Common myeloid progenitor, CD34-positive (primary cell): ENCODE data around the gene TMEM116.

Source experiments
- CTCF ChIA-PET: fragments of 350-600 bp; sonication (Branson Sonifier 250); formaldehyde crosslinking; loops from one replicate; lab custom pipeline; 2021; ENCODE audit warnings: antibody characterized with exemption; lab: Charles Lee
- POLR2A ChIA-PET: fragments of 350-600 bp; sonication (Branson Sonifier 250); formaldehyde crosslinking; loops from one replicate; lab custom pipeline; 2021; ENCODE audit warnings: antibody characterized with exemption; lab: Charles Lee
- DNase-seq, 3 donors: peaks; one replicate each; pipeline versions ENCODE4 v3.0.0 to v3.0.0-alpha.2; 2013
- H3K27ac ChIP-seq, 2 experiments: 1 replicate in 1 of 2; 2 replicates in 1 of 2; pipeline ENCODE4 v1.7.0; 2013; ENCODE audit warnings: inconsistent platforms in 2 of 2, low read length in 2 of 2, mild to moderate bottlenecking in 2 of 2, low read depth in 1 of 2, moderate library complexity in 1 of 2; ENCODE audit not compliant: severe bottlenecking in 2 of 2, insufficient read depth in 1 of 2, poor library complexity in 1 of 2
- H3K27me3 ChIP-seq, 5 experiments: replicated peaks in 2 of 5; 1 replicate in 3 of 5; 2 replicates in 2 of 5; pipeline versions ENCODE4 v1.6.1 to v1.7.0; 2013; ENCODE audit warnings: low read length in 4 of 5, mild to moderate bottlenecking in 2 of 5, moderate library complexity in 2 of 5, inconsistent platforms in 1 of 5; ENCODE audit not compliant: insufficient read depth in 5 of 5, control insufficient read depth in 4 of 5
- H3K36me3 ChIP-seq, 4 experiments: 1 replicate in 2 of 4; 2 replicates in 2 of 4; pipeline versions ENCODE4 v1.6.1 to v1.7.0; 2013; ENCODE audit warnings: low read length in 3 of 4, control low read depth in 1 of 4, mild to moderate bottlenecking in 1 of 4; ENCODE audit not compliant: control insufficient read depth in 4 of 4, insufficient read depth in 4 of 4
- H3K4me1 ChIP-seq, 4 experiments: 1 replicate in 3 of 4; 2 replicates in 1 of 4; pipeline versions ENCODE4 v1.6.1 to v1.7.1; 2013; ENCODE audit warnings: low read length in 3 of 4, mild to moderate bottlenecking in 3 of 4, control low read depth in 1 of 4, inconsistent platforms in 1 of 4, moderate library complexity in 1 of 4; ENCODE audit not compliant: control insufficient read depth in 4 of 4, insufficient read depth in 4 of 4; ENCODE audit errors: control extremely low read depth in 1 of 4
- H3K4me3 ChIP-seq, 7 experiments: 1 replicate in 4 of 7; 2 replicates in 3 of 7; pipeline versions ENCODE4 v1.5.1 to v1.7.0; 2013; ENCODE audit warnings: mild to moderate bottlenecking in 7 of 7, low read length in 6 of 7, moderate library complexity in 6 of 7, inconsistent platforms in 2 of 7, low read depth in 2 of 7, control low read depth in 1 of 7; ENCODE audit not compliant: insufficient read depth in 4 of 7, control insufficient read depth in 1 of 7; ENCODE audit errors: extremely low read depth in 1 of 7
- H3K9me3 ChIP-seq, 5 experiments: 1 replicate in 4 of 5; 2 replicates in 1 of 5; pipeline versions ENCODE4 v1.6.1 to v1.7.1; 2013; ENCODE audit warnings: low read length in 4 of 5, mild to moderate bottlenecking in 2 of 5, inconsistent platforms in 1 of 5, low read depth in 1 of 5, moderate library complexity in 1 of 5; ENCODE audit not compliant: control insufficient read depth in 4 of 5, insufficient read depth in 2 of 5; ENCODE audit errors: control extremely low read depth in 1 of 5
- WGBS: methylation state at CpG from one replicate; pipeline ENCODE4 v1.1.5; 2013; ENCODE audit not compliant: insufficient coverage; 5-methylcytosine and 5-hydroxymethylcytosine counted together

TMEM116 gene

GRCh38 chr12:112032292-112032691 is 19.3 kb upstream of the TMEM116 start:
- H3K27ac ChIP-seq: no peak overlapping the region
- WGBS: 93% methylated on average over 2 of the region's 5 CpGs
- no peaks in the 10 kb centered on the region for H3K27me3 ChIP-seq
- H3K4me3 ChIP-seq: no peak overlapping the region
- POLR2A ChIA-PET: no interaction called here
- CTCF ChIA-PET: no interaction called here
- H3K36me3 ChIP-seq: peaks cover 19 to 69% (median 42%) of the 10 kb centered on the region in 4 experiments
- peaks cover 0 to 13% (median 5%) of the 10 kb centered on the region in 4 experiments for H3K4me1 ChIP-seq
- DNase-seq: no peak
- no peaks in the 10 kb centered on the region for H3K9me3 ChIP-seq

DNA sequence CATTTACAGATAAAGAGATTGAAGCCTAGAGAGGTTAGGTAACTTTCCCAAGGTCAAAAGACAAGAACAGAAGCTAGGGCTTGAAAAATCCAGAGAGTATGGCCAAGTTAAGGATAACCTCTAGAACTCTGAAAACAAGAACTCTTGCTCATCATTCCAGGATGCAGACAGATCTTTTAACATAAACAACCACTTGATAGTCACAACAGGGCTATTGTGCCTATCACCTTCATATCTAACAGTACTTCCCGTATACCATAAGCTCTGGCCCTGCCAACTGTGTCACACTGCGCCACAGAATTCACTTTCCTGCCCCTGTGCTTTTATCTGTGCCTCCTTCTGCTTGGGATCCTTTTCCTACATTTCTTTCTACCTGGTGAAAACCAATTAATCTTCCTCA is 18.5 kb upstream of the TMEM116 start:
- CTCF ChIA-PET: no interaction called here
- peak overlapping the region in 1 of 2 experiments; percentile 7 for H3K27ac ChIP-seq
- peaks cover 0 to 13% (median 5%) of the 10 kb centered on the region in 4 experiments for H3K4me1 ChIP-seq
- H3K9me3 ChIP-seq: no peaks in the 10 kb centered on the region
- WGBS: 100% methylated on average over 2 of the region's 2 CpGs
- peaks cover 19 to 63% (median 38%) of the 10 kb centered on the region in 4 experiments for H3K36me3 ChIP-seq
- H3K4me3 ChIP-seq: no peak overlapping the region
- POLR2A ChIA-PET: no interaction called here
- no peaks in the 10 kb centered on the region for H3K27me3 ChIP-seq
- no peak for DNase-seq

DNA sequence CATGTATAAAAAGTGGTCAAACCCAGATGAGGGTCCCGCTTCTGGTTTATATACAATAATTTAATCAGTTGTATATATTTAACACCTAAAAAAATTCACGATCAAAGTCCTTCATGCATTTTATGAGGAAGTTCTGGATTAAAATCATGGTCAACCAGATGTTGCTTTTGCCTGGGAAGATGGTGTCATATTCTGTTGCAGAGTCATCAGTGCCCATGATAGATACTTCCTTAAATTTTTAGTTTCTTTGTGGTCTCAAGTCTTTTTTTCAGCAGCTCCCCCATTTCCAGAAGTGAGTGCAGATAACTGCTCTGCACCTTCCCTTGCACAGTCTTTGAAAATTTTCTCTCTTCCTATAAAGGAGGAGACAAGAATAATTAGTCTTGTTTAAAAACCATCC is 16.3 kb upstream of the TMEM116 start:
- no peak overlapping the region for H3K4me3 ChIP-seq
- peaks cover 17 to 66% (median 35%) of the 10 kb centered on the region in 4 experiments for H3K36me3 ChIP-seq
- H3K27me3 ChIP-seq: no peaks in the 10 kb centered on the region
- DNase-seq: peak; percentile 35 to 87 (median 82)
- CTCF ChIA-PET: interaction anchor here (1.0 to 1.4 kb wide), 4 partner anchors 9 to 85 kb away, joined by 3 read pairs; no protein-coding TSS in a partner anchor
- H3K4me1 ChIP-seq: peaks cover 0 to 15% (median 7%) of the 10 kb centered on the region in 4 experiments
- WGBS: no CpG with 5 or more reads among the region's 2 CpGs
- no peaks in the 10 kb centered on the region for H3K9me3 ChIP-seq
- no peak overlapping the region for H3K27ac ChIP-seq
- POLR2A ChIA-PET: interaction anchor here (0.6 kb wide), 1 partner anchor 22 kb away, joined by 3 read pairs; no protein-coding TSS in a partner anchor

DNA sequence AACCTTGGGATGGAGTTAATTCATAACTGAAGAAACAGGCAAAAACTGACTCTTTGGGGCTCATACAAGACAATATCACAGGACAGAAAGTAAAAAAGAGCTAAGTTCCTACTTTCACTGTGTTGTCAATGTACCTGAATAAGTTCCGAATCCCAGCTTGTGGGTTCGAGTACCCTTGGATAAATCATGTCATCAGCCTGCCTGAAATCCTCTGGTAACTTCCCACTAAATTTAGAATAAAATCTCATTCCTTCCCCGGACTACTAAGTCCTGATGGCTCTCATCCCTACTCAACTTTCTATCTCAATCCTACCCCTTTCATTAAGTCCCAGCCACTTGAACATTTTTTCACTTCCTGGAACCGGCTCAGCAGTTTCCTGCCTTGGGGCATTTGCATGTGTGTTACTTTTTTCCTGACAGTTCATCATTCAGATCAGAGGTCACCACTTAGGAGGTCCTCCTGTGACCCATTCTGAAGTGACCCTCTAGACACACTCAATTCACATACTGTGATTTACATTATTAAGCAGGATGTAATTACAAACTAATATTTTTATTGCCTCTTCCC is 12.9 kb upstream of the TMEM116 start:
- Histone ChIP-seq H3K4me1 (peaks cover 0 to 15% (median 7%) of the 10 kb centered on the region in 4 experiments), H3K36me3 (peaks cover 17 to 71% (median 37%) of the 10 kb centered on the region in 4 experiments), H3K27me3 (no peaks in the 10 kb centered on the region), H3K27ac (no peak overlapping the region), H3K9me3 (no peaks in the 10 kb centered on the region), H3K4me3 (no peak overlapping the region)
- CTCF ChIA-PET: interaction anchor here (1.1 kb wide), 1 partner anchor 85 kb away, joined by 3 read pairs; no protein-coding TSS in a partner anchor
- POLR2A ChIA-PET: interaction anchor here (1.2 kb wide), 1 partner anchor 14 kb away, joined by 3 read pairs; no protein-coding TSS in a partner anchor
- WGBS: 75% methylated on average over 4 of the region's 4 CpGs
- DNase-seq: no peak

DNA sequence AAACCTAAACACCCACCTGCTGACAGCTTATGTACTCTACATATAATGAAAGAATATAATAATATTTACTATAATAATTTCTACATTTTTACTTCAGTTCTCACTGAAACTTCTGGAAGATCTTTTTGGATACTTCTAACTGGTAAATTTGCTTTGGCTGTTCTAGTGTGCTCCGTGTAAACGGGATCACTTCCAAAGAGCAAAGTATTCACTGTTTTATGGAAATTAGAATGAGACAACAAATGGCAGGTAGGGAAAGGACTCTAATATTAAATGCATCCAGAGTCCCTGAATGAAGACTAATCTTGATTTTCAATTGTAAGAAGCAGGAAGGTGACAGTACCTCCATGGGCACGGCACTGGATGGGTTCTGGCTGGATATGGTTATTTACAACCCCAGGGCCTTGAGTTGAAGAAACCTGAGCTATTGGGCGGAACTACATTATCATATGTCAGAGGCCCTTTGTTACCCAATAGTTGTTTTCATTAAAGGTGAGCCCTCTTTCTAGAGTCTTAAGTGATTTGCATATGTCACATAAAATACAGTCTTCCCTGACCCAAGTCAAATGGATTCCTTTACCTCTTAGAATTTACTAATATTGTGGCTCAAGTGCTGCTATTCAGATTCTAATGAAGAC is 10.9 kb upstream of the TMEM116 start:
- Histone ChIP-seq H3K9me3 (no peaks in the 10 kb centered on the region), H3K36me3 (peaks cover 19 to 74% (median 49%) of the 10 kb centered on the region in 4 experiments), H3K4me1 (peaks cover 0 to 4% (median 2%) of the 10 kb centered on the region in 4 experiments), H3K27me3 (no peaks in the 10 kb centered on the region), H3K4me3 (no peak overlapping the region), H3K27ac (no peak overlapping the region)
- WGBS: 100% methylated on average over 2 of the region's 4 CpGs
- ChIA-PET CTCF (interaction anchor here (0.5 to 1.5 kb wide), 3 partner anchors 9 to 11 kb away, joined by 3 to 5 read pairs (median 3); partner anchors contain the start of genes ERP29 and TMEM116), POLR2A (interaction anchor here (0.7 kb wide), 1 partner anchor 37 kb away, joined by 3 read pairs; no protein-coding TSS in a partner anchor)
- DNase-seq: no peak

- H3K9me3 ChIP-seq: no peaks in the 10 kb centered on the region
- WGBS: 95% methylated on average over 10 of the region's 11 CpGs
- H3K4me1 ChIP-seq: peaks cover 0 to 4% (median 3%) of the 10 kb centered on the region in 4 experiments
- no peaks in the 10 kb centered on the region for H3K27me3 ChIP-seq
- H3K36me3 ChIP-seq: peaks cover 18 to 75% (median 46%) of the 10 kb centered on the region in 4 experiments
- no peak overlapping the region for H3K4me3 ChIP-seq
- CTCF ChIA-PET: interaction anchor here (0.6 to 1.3 kb wide), 3 partner anchors 8 to 212 kb away, joined by 3 read pairs; no protein-coding TSS in a partner anchor
- no peak for DNase-seq
- POLR2A ChIA-PET: interaction anchor here (1.0 kb wide), 1 partner anchor 9 kb away, joined by 5 read pairs; the partner anchor contains the start of gene ERP29
- H3K27ac ChIP-seq: peak overlapping the region in 1 of 2 experiments; percentile 15
These were observed 9.5 kb upstream of the TMEM116 start for GRCh38 chr12:112022241-112023016.
